Sigmoid colon (tissue), 4 donors: ENCODE results near the gene VSIG2.

ENCODE experiments used
- CTCF ChIP-seq, 4 experiments: fragments of 450-650 bp in 3 of 4; fragments of 200-600 bp in 1 of 4; IDR thresholded peaks; one replicate each; pipeline ENCODE4 v1.5.1; 2016 to 2019; ENCODE audit warnings: antibody characterized with exemption in 4 of 4, mild to moderate bottlenecking in 3 of 4, moderate library complexity in 2 of 4
- EP300 ChIP-seq, 4 donors: sonication (generic); formaldehyde crosslinking; IDR thresholded peaks; one replicate each; pipeline ENCODE4 v1.6.1; 2017; ENCODE audit warnings: antibody characterized with exemption in 4 of 4
- POLR2A ChIP-seq, 2 donors: fragments of 450-650 bp; IDR thresholded peaks; one replicate each; pipeline ENCODE4 v1.6.1; 2016; ENCODE audit warnings: antibody characterized with exemption in 2 of 2, mild to moderate bottlenecking in 2 of 2, moderate library complexity in 2 of 2
- POLR2AphosphoS5 ChIP-seq, 4 donors: sonication (generic); formaldehyde crosslinking; IDR thresholded peaks; one replicate each; pipeline ENCODE4 v1.6.1; 2017; ENCODE audit warnings: antibody characterized with exemption in 4 of 4

GRCh38 chr11:124737638-124738305 lies 14.3 kb downstream of the VSIG2 start:
- TF ChIP-seq POLR2AphosphoS5 (IDR thresholded peaks at IDR 0.05): no peak
- no peak for TF ChIP-seq CTCF (IDR thresholded peaks at IDR 0.05)
- TF ChIP-seq EP300 (IDR thresholded peaks at IDR 0.05): no peak
- no peak for TF ChIP-seq POLR2A (IDR thresholded peaks at IDR 0.05)
